HG03520 (cell line): ENCODE data around the gene COIL.

Experiments used
- ATAC-seq: cut with Tn5 transposase; IDR thresholded peaks from one replicate; pipeline ENCODE4 v1.9.1; 2021; ENCODE audit warnings: mild to moderate bottlenecking, moderate library complexity; ENCODE audit not compliant: unreplicated experiment

Gene COIL

GRCh38 chr17:56936697-56937322, 24.0 kb downstream of the COIL start:
- ATAC-seq: no peak

GRCh38 chr17:56935461-56935860, 25.4 kb downstream of the COIL start:
- ATAC-seq: no peak

DNA sequence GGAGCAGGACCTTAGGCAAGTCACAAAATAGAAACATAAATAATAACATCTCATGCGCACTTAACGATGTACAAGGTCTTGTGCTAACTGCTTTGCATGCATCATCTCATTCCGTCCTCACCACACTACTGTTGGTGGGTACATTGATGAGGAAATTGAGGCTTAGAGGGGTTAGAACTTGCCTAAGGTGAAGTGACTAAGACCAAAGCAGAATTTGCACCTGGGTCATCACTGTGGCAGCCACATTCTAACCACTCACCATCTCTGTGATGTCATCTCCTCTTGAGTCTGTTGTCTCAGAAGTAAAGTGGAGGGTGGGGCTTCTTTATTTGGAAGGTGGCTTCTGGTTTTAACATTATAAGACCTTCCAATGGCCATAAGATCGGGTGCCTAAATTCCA, 26.6 kb downstream of the COIL start:
- no peak for ATAC-seq

GRCh38 chr17:56933868-56934267, 27.0 kb downstream of the COIL start:
- no peak for ATAC-seq

DNA sequence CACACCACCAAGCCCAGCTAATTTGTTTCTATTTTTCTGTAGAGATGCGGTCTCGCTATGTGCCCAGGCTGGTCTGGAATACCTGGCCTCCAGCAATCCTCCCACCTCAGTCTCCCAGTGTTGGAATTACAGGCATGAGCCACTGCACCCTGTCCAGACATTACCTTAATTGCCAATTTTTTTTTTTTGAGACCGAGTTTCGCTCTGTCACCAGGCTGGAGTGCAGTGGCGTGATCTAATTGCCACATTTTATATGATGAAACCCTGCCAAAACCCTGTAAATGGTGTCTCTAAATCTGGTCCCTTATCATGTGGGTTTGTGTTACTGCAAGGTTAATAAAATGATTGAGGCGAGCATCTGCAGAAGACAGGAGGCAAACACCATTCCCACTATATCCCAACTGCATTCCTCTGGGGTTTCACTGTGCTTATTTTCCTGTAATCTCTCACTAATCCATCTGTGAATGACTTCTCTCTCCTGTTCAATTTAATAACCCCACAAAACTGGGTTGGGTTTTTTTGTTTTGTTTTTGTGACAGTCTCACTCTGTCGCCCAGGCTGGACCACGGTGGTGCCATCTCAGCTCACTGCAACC, 27.6 kb downstream of the COIL start:
- no peak for ATAC-seq

GRCh38 chr17:56930739-56931337, 30.0 kb downstream of the COIL start:
- ATAC-seq: no peak

DNA sequence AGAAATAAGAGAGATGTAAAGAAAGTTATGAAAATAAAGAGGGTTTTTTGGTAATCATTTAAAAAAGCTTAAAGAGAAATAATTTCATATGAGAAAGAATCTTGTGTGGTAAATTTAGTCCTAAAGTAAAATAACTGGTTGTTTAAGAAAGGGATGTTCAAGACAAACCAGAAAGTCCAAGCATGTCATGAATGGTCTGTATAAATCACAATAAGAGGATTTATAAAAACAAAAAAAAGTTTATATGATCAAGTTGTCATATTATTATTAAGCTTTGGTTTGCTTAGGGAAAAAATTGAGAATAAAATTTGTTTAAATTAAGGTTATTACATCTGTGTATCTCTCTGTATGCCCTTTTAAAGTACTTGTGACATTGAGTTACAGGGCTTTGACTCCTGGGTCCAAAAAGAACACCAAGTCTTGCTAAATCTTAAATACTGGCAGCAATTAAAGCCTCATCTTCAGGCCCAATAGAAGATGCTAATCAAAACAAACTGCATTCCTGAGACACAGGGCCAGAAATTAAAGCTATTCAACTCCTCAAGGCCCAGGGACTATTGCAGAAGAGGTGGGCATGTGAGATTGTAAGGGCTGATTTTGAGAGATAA, 31.4 kb downstream of the COIL start:
- ATAC-seq: no peak

DNA sequence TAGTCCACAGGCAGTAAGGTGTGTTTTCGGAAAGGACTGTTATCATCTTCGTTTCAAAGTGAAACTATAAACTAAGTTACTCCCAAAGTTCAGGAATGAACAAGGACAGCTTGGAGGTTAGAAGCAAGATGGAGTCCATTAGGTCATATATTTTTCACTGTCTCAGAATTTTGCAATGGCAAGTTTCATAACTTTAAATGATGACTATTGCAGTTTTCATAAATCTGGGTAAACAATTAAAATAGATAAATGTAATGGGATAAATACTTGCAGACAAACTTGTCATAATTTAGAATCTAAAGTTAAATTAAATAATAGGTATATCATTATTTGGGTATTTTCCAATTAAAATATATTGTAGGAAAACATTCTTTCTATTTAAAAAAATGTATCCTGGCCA, 32.3 kb downstream of the COIL start:
- no peak for ATAC-seq

- ATAC-seq: no peak
Measured at GRCh38 chr17:56926704-56927103, 34.1 kb downstream of the COIL start.

DNA sequence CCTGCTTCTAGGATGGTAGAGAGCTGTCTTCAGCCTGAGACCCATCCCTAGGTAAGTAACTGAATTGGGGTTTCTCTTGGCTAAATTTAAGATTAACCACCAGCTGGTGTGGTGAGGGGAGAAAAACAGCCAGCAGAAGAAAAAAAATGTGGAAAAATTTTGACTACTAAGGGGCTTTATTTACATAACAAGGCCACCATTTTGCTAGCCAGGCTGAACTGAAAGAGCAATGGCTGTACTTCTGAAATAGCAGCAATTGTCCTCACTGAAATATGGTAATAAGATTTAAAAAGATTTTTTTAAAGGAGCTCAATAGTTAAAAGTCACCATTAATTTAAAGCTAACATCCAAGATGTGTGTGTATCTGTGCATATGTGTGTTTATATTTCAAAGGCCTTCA, 34.6 kb downstream of the COIL start:
- no peak for ATAC-seq

GRCh38 chr17:56925088-56925487, 35.8 kb downstream of the COIL start:
- no peak for ATAC-seq

DNA sequence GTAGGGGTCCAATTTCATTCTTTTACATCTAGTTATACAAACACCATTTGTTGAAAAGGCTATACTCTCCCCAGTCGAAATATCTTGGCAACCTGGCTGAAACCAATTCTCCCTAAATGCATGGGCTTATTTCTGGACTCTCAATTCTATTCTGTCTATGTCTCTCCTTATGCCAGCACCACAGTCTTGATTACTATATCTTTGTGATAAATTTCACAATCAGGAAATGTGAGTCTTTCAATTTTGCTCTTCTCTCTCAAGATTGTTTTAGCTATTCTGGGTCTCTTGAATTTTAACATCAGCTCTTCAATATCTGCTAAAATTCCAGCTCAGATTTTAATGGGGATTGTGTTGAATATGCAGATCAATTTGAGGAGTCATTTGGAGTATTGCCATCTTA, 41.1 kb downstream of the COIL start:
- no peak for ATAC-seq

DNA sequence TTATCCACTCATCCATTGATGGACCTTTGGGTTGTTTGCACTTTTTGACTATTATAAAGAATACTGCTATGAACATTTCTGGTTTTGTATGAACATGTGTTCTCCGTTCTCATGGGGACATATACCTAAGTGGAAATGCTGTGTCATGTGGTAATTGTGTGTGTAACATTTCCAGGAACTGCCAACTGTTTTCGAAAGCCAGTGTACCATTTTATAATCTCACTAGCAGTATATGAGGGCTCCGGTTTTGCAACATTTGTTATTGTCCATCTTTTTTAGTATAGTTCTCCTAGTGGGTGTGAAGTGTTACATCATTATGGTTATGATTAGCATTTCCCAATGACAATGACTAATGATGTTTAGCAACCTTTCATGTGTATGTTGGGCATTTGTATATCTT, 41.9 kb downstream of the COIL start:
- no peak for ATAC-seq

- ATAC-seq: no peak
Measured at GRCh38 chr17:56917559-56918296, 43.1 kb downstream of the COIL start.

- no peak for ATAC-seq
Measured at GRCh38 chr17:56914581-56915273, 46.1 kb downstream of the COIL start.

DNA sequence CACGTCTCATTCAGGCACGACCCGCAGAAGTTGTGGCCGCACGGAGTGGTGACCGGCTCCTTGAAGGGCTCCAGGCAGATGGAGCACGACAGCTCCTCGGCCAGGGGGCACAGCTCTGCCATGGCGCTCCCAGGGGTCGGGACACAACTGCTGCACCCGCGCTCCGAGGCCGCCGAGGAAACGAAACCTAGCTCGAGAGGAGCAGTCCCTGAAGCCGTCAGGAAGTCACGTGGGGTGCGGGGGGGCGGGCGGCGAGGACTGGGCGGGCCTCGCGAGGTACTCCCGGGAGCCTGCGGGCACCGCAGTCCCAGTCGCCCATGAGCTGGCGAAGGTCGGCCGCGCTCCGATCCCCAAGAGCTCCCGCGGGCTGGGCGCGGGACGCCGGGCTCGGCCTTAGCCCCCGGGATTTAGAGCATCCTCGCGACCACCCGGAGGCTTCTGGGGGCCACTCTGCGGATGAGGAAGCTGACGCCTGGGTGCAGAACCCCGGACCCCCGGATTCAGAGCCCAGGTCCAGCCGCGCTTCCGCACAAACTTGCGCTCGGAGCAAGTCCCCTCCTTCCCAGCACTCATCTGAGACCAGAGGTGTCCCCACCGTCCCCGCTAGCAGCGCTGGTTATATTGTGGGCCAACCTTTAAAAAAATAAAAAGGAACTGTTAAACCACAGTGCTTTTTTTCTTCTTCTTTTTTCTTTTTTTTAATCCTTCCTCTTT, 46.8 kb downstream of the COIL start, which contains the start of gene TRIM25:
TSS of gene TRIM25 (minus strand) at position 183 of the 714 bp plus-strand sequence. CDS start at position 122, 61 bp downstream.
- peak; percentile 57 for ATAC-seq

DNA sequence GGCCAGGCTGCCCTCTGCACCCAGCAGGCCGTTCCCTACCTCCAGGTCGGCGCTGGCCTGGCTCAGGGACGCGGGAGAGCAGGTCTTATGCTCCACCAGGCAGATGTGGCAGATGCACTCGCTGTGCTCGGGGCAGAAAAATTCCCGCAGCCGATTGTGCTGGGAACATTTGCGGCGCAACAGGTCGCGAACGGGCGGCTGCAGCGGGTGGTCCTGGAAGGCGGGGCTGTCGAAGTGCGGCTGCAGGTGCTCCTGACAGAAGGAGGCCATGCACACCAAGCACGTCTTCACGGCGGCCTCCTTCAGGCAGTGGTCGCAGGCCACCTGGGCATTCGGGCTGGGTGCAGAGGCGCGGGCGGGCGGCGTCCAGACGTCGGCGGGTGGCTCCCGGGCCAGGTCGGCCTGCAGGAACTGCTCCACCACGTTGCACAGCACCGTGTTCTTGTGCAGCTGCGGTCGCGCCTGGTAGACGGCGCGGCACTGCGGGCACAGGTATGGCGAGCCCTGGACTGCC, 47.4 kb downstream of the COIL start:
- ATAC-seq: peak; percentile 30

DNA sequence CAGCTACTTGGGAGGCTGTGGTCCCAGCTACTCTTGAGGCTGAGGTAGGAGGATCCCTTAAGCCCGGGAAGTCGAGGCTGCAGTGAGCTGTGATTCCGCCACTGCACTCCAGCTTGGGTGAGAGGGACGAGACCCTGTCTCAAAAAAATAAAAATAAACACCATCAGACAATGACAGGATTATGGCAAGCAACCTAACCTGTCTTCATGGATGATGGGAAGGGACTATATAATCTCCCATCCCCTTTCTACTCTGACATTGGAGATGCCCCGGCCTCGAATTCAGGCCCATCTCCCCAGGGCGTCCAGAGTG, 47.9 kb downstream of the COIL start:
- ATAC-seq: no peak

GRCh38 chr17:56912105-56912999, 48.5 kb downstream of the COIL start:
- no peak for ATAC-seq
